ENCODE data around the gene HELZ. TPM values are rescaled to one million over a fixed set of nuclear protein-coding genes. Genes with fewer than 3 reads are reported as not detected.
"Not testable (repeated sequence)": the region's sequence is repeated elsewhere in the genome, so short reads cannot be mapped to it uniquely, and the experiment has no call there.

Gene HELZ
- total and polyA plus RNA-seq, 2 experiments from 2014 or later: 27.6 to 31.7 TPM

DNA sequence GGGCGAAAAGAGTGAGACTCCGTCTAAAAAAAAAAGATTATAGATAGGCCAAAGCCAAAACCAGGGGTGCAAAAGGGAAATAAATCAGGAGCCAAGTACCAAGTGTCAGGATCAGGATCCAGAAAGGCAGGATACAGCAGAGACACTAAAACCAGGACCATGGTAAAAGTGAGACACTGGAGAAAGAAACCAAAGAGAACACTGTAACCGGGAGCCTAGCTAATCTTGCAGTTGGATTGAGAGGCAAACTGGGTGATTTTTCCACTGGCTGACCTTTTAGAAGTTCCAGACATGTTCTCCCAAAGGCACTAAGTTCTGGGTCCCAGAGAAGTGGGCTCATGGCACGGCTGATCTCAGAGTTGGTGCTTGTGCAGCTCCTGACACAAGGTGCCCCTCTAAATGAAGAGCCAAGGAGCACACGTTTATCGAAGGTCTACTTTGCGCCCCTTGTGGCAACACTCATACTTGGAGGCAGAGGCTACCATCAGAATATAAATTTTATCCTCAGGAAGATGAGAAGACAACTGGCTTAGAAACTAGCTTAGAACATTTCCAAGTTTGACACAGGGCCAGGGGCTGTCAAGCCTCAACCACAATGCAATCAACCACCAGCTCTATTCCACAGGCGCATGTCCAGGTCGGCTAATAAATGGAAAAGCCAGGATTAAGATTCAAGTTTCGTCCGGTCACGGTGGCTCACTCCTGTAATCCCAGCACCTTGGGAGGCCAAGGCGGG lies 27.5 kb upstream of the HELZ start:
- Histone ChIP-seq H3K27me3 (no peaks in the 10 kb centered on the region), H3K4me3 (no peak overlapping the region), H3K27ac (no peak overlapping the region), H3K9me3 (ENCODE audit: low read depth) (no peaks in the 10 kb centered on the region), H3K4me1 (ENCODE audit: low read depth) (no peaks in the 10 kb centered on the region), H3K36me3 (no peaks in the 10 kb centered on the region)
- peak; percentile 17 to 25 for DNase-seq (ENCODE audit: low read depth in 1 of 2, low spot score in 1 of 2)
- TF ChIP-seq CTCF (IDR thresholded peaks at IDR 0.05; ENCODE audit: low read depth, low read length): peak; percentile 45

DNA sequence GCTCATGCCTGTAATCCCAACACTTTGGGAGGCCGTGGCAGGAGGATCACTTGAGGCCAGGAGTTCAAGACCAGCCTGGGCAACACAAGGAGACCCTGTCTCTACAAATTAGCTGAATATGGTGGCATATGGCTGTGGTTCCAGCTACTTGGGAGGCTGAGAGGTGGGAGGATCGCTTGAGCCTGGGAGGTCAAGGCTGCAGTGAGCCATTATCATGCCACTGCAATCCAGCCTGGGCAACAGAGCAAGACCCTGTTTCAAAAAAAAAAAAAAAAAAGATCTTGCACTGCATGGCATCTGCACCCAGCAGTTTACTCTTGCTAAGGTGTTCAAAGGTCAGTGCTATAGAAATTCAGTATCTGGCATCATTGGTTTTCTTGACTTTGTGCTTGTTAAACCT lies 26.2 kb upstream of the HELZ start:
- not testable (repeated sequence) for DNase-seq (ENCODE audit: low read depth in 1 of 2, low spot score in 1 of 2); H3K36me3 ChIP-seq; H3K27me3 ChIP-seq; H3K27ac ChIP-seq; H3K4me1 ChIP-seq (ENCODE audit: low read depth); H3K9me3 ChIP-seq (ENCODE audit: low read depth); H3K4me3 ChIP-seq

- Histone ChIP-seq H3K9me3 (ENCODE audit: low read depth) (no peaks in the 10 kb centered on the region), H3K4me3 (no peak overlapping the region), H3K27ac (no peak overlapping the region), H3K27me3 (no peaks in the 10 kb centered on the region), H3K36me3 (no peaks in the 10 kb centered on the region), H3K4me1 (ENCODE audit: low read depth) (no peaks in the 10 kb centered on the region)
- DNase-seq (ENCODE audit: low read depth in 1 of 2, low spot score in 1 of 2): no peak
- no peak for TF ChIP-seq CTCF (IDR thresholded peaks at IDR 0.05; ENCODE audit: low read depth, low read length)
Measured at GRCh38 chr17:67270416-67270815, 25.4 kb upstream of the HELZ start.

- no peaks in the 10 kb centered on the region for H3K4me1 ChIP-seq (ENCODE audit: low read depth)
- H3K4me3 ChIP-seq: no peak overlapping the region
- H3K27ac ChIP-seq: no peak overlapping the region
- no peak for DNase-seq (ENCODE audit: low read depth in 1 of 2, low spot score in 1 of 2)
- no peak for TF ChIP-seq CTCF (IDR thresholded peaks at IDR 0.05; ENCODE audit: low read depth, low read length)
- no peaks in the 10 kb centered on the region for H3K36me3 ChIP-seq
- no peaks in the 10 kb centered on the region for H3K9me3 ChIP-seq (ENCODE audit: low read depth)
- no peaks in the 10 kb centered on the region for H3K27me3 ChIP-seq
Measured at GRCh38 chr17:67266496-67266895, 21.5 kb upstream of the HELZ start.

- DNase-seq (ENCODE audit: low read depth in 1 of 2, low spot score in 1 of 2): no peak
- Histone ChIP-seq H3K4me3 (no peak overlapping the region), H3K9me3 (ENCODE audit: low read depth) (no peaks in the 10 kb centered on the region), H3K36me3 (no peaks in the 10 kb centered on the region), H3K27ac (no peak overlapping the region), H3K27me3 (no peaks in the 10 kb centered on the region), H3K4me1 (ENCODE audit: low read depth) (no peaks in the 10 kb centered on the region)
- no peak for TF ChIP-seq CTCF (IDR thresholded peaks at IDR 0.05; ENCODE audit: low read depth, low read length)
Measured at GRCh38 chr17:67265436-67266019, 20.5 kb upstream of the HELZ start.

DNA sequence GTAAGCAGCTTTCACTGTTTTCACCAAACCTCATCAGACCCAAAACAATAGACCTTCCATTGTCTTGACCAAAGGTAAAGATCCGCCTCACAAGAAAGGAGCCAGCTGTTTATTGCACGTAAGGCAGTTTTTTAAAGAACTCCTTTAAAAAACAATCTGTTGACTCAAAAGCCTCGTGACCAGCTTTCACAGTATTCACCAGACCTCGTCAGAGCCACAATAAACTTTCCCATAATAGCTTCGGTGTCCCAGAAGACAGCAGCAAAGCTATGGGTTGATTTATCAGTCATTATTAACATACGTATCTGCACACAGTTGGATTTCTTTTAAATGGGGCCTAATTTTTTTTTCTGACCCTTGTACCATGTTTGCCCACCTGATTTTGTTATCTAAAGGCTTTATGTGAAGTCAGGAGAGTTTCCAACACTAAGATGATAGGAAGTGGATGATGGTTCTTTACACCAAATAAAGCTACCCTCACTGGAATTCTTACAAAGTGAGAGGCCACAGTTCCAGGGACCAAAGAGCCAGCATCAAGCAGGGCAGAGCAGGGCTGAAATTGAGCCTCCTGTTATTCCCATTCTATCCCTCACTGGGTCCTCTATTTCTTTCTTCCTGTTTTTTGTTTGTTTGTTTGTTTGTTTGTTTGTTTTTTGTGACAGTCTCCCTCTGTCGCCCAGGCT lies 17.6 kb upstream of the HELZ start:
- Histone ChIP-seq H3K4me1 (ENCODE audit: low read depth) (no peaks in the 10 kb centered on the region), H3K27me3 (no peaks in the 10 kb centered on the region), H3K4me3 (no peak overlapping the region), H3K27ac (no peak overlapping the region), H3K36me3 (no peaks in the 10 kb centered on the region), H3K9me3 (ENCODE audit: low read depth) (no peaks in the 10 kb centered on the region)
- no peak for TF ChIP-seq CTCF (IDR thresholded peaks at IDR 0.05; ENCODE audit: low read depth, low read length)
- DNase-seq (ENCODE audit: low read depth in 1 of 2, low spot score in 1 of 2): no peak
